ENCODE data around the gene PRR29.

DNA sequence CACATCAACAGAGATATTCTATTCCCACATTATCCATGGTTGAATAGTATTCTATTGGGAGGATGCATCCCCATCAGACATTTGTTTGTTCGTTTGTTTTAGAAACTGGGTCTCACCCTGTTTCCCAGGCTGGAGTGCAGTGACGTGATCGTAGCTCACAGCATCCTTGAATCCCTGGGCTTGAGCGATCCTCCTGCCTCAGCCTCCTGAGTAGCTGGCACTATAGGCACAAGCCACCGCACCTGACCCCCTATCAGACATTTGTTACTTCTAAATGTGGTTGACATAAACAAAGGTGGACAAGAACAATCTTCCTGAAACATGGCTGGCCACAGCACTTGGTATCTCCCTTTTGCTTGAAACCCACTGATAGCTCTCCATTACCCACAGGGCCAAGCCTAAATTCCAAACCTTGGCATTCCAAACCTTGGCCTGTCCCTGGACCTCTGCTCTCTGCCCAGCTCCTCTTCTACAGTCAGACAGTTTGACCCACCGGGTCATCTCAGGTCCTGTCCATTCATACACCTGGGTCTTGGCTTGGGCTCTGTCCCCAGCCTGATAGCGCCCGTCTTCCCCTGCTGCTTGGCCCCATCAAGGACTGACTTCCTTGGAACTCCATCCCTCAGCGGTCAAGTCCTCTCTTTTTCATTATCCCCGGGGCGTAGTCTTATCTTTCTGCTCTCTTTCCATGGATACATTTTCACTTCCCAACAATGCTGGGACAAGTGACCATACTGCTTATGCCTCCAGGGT is 1.5 kb upstream of the PRR29 start:
- TF ChIP-seq, protein P1, sequence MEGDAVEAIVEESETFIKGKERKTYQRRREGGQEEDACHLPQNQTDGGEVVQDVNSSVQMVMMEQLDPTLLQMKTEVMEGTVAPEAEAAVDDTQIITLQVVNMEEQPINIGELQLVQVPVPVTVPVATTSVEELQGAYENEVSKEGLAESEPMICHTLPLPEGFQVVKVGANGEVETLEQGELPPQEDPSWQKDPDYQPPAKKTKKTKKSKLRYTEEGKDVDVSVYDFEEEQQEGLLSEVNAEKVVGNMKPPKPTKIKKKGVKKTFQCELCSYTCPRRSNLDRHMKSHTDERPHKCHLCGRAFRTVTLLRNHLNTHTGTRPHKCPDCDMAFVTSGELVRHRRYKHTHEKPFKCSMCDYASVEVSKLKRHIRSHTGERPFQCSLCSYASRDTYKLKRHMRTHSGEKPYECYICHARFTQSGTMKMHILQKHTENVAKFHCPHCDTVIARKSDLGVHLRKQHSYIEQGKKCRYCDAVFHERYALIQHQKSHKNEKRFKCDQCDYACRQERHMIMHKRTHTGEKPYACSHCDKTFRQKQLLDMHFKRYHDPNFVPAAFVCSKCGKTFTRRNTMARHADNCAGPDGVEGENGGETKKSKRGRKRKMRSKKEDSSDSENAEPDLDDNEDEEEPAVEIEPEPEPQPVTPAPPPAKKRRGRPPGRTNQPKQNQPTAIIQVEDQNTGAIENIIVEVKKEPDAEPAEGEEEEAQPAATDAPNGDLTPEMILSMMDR (IDR thresholded peaks at IDR 0.05 in 4 of 5, conservative IDR thresholded peaks at IDR 0.05 in 1 of 5) = no peak
- no peak for TF ChIP-seq POLR2A (IDR thresholded peaks at IDR 0.05)
